ENCODE data around the gene ATP2C2. TPM values are rescaled to one million over a fixed set of nuclear protein-coding genes. Genes with fewer than 3 reads are reported as not detected.

The ATP2C2 gene
- total RNA-seq, 1 donor from 2014 or later, result 5.7 TPM

DNA sequence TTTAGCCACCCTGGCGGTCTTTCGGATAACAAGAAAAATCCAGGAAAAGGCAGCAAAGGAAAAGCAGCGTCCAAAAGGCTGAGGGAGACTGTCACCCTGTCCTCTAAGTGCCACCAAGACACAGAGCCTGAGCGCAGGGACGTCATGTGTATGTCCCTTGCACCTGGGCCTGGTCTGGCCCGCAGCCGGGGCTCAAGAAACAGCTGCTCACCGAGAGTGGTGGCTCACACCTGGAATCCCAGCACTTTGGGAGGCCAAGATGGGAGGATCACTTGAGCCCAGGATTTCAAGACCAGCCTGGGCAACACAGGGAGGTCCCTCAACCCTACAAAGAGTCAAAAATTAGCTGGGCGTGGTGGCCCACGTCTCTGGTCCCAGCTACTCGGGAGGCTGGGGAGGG is 145.3 kb downstream of the ATP2C2 start:
- no peak for DNase-seq

Other genes with a start within 250 kb of the ATP2C2 start
- gene HSDL1, start 223.4 kb upstream of the ATP2C2 start, total RNA-seq, result 25.3 TPM
- 0.10 TPM for gene DNAAF1, start 223.2 kb upstream of the ATP2C2 start, total RNA-seq
- gene TAF1C, start 181.5 kb upstream of the ATP2C2 start, total RNA-seq, result 39.4 TPM
- gene ADAD2, start 177.4 kb upstream of the ATP2C2 start, total RNA-seq, result 0.31 TPM
- gene KCNG4, start 128.5 kb upstream of the ATP2C2 start, total RNA-seq, result not detected
- gene WFDC1, start 73.7 kb upstream of the ATP2C2 start, total RNA-seq, result 4.8 TPM
- 15.6 TPM for gene MEAK7, start 136.1 kb downstream of the ATP2C2 start, total RNA-seq
- 21.5 TPM for gene COTL1, start 249.5 kb downstream of the ATP2C2 start, total RNA-seq

Measured in tongue (tissue), 2 donors.